GM18526 (cell line): ENCODE data around the gene C1QL1.

Source experiments
- POLR2A ChIP-seq: IDR thresholded peaks from 3 replicates; pipeline ENCODE4 v1.6.1; 2011; ENCODE audit not compliant: insufficient read length; ENCODE audit errors: extremely low read depth

C1QL1 gene

GRCh38 chr17:44917456-44917855 is 50.6 kb downstream of the C1QL1 start:
- no peak for TF ChIP-seq POLR2A

GRCh38 chr17:44916781-44917241 is 51.3 kb downstream of the C1QL1 start:
- TF ChIP-seq POLR2A: no peak

GRCh38 chr17:44915862-44916780 is 52.0 kb downstream of the C1QL1 start:
- no peak for TF ChIP-seq POLR2A

DNA sequence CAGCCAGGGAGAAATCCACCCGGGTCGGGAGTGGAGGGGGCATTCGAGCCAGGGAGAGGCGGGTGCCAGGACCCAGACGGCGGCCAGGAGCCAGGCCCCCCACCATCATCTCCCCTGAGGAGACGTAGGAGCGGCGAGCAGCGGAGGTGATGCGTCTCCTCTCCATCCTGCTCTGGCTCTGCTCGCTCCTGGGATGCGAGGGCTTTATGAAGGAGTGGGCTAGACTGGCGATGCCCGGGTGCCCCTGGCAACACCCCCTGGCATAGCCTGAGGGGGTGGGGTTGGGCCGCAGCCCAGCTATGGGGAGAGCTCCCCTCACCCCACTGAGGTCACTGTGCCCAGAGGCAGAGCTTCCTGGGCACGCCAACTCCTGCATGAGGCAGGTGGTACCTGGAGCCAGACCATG is 52.8 kb downstream of the C1QL1 start, which contains the start of gene GFAP:
Gene GFAP, minus strand, starts transcription at position 180 of the 406 bp plus-strand sequence. Its CDS starts 14 bp downstream, at position 166.
- TF ChIP-seq POLR2A: no peak

GRCh38 chr17:44914698-44915271 is 53.3 kb downstream of the C1QL1 start:
- TF ChIP-seq POLR2A: no peak

- TF ChIP-seq POLR2A: no peak
These were observed 54.0 kb downstream of the C1QL1 start for GRCh38 chr17:44914148-44914547.

GRCh38 chr17:44913676-44914075 is 54.4 kb downstream of the C1QL1 start:
- TF ChIP-seq POLR2A: no peak

DNA sequence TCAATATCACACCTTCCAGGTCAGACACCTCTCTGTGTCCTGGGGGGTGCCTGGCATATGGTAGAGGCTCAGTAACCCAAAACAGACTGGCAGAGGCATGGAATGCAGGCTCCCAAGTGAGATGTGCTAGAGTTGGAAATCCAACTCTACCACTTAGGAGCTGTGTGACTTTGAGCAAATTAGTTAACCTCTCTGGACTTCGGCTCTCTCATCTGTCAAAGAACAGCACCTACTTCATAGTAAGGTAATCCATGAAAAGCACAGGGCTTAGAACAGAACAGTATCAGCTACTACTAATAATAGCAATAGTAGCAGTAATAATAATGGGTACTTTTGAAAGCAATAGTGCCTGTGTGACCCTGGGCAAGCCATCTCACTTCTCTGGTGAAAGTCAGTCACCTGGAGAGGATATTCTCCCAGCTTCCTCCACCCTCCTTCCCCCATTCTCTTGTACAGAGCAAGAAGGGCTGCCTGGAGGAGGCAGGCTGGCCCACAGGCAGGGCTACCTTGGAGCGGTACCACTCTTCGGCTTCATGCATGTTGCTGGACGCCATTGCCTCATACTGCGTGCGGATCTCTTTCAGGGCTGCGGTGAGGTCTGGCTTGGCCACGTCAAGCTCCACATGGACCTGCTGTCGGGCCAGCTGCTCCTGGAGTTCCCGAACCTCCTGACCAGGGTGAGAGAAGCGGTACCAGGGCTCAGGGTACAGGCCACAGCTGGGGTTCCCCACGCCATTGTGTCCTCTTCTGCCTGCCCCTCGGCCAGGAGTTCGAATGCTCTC is 55.1 kb downstream of the C1QL1 start:
- TF ChIP-seq POLR2A: no peak

DNA sequence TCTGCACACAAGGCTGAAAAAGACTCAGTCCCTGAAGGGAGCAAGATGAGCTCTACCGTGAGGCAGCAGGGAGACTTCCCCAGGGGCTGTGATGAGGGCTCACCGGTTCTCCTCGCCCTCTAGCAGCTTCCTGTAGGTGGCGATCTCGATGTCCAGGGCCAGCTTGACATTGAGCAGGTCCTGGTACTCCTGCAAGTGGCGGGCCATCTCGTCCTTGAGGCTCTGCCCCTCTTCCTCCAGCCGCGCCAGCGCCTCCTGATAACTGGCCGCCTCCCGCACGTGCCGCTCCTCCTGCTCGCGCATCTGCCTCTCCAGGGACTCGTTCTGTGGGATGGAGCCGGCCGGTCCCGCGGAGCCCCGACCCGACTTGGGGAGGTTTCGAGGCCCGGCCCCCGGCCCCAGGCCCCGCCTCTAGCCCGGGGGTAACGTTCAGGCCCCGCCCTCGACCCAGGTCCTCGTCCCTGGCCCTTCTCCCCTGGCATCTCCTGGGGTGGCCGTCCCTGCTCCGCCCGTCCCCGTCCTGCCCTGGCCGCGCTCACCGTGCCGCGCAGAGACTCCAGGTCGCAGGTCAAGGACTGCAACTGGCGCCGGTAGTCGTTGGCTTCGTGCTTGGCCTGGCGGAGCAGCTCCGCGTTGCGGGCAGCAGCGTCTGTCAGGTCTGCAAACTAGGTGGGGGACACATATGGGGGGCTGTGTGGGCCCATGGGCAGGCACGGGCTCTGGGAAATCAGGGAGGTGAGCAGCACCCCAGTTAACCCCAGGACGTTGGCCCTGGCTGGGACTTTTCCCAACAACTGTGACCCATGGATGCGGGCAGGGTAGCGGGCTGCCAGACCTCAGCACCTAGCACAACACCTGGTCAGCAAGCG is 56.7 kb downstream of the C1QL1 start:
- TF ChIP-seq POLR2A: no peak

- TF ChIP-seq POLR2A: no peak
These were observed 57.6 kb downstream of the C1QL1 start for GRCh38 chr17:44910231-44911106.
